Hepatocyte (in vitro differentiated cells): Measurements from ENCODE around the gene HID1. TPM values are rescaled to one million over a fixed set of nuclear protein-coding genes. Genes with fewer than 3 reads are reported as not detected.

Source experiments
- DNase-seq: peaks from one replicate; pipeline ENCODE4 v3.0.0-alpha.2; 2016; ENCODE audit warnings: low spot score
- H2AFZ ChIP-seq: fragments of 200-600 bp; sonication (generic); 2 replicates; pipeline ENCODE4 v1.6.0; 2016; ENCODE audit warnings: antibody characterized with exemption, mild to moderate bottlenecking
- H3K27ac ChIP-seq: fragments of 200-600 bp; sonication (generic); 2 replicates; pipeline ENCODE4 v1.5.1; 2016; ENCODE audit warnings: mild to moderate bottlenecking
- H3K27me3 ChIP-seq: fragments of 200-600 bp; sonication (generic); 2 replicates; pipeline ENCODE4 v1.6.1; 2016
- H3K36me3 ChIP-seq: fragments of 200-600 bp; sonication (generic); replicated peaks from 2 replicates; pipeline ENCODE4 v1.5.1; 2016; ENCODE audit warnings: low read depth; ENCODE audit not compliant: insufficient read depth
- H3K4me1 ChIP-seq: fragments of 200-600 bp; sonication (generic); 2 replicates; pipeline ENCODE4 v1.5.1; 2016; ENCODE audit warnings: mild to moderate bottlenecking, moderate library complexity; ENCODE audit not compliant: insufficient read depth
- H3K4me2 ChIP-seq: fragments of 200-600 bp; sonication (generic); 2 replicates; pipeline ENCODE4 v1.6.0; 2016
- H3K4me3 ChIP-seq: fragments of 200-600 bp; sonication (generic); 2 replicates; pipeline ENCODE4 v1.5.1; 2016; ENCODE audit warnings: mild to moderate bottlenecking
- H3K79me2 ChIP-seq: fragments of 200-600 bp; sonication (generic); 2 replicates; pipeline ENCODE4 v1.6.0; 2017; ENCODE audit warnings: mild to moderate bottlenecking
- H3K9me2 ChIP-seq: fragments of 200-600 bp; sonication (generic); replicated peaks from 2 replicates; pipeline ENCODE4 v1.6.0; 2017; ENCODE audit warnings: mild to moderate bottlenecking; ENCODE audit not compliant: insufficient read depth
- H3K9me3 ChIP-seq: fragments of 200-600 bp; sonication (generic); 2 replicates; pipeline ENCODE4 v1.5.1; 2016; ENCODE audit warnings: low read depth, mild to moderate bottlenecking
- H4K20me1 ChIP-seq: fragments of 200-600 bp; sonication (generic); 2 replicates; pipeline ENCODE4 v1.6.0; 2016; ENCODE audit warnings: mild to moderate bottlenecking; ENCODE audit not compliant: insufficient read depth, poor library complexity, severe bottlenecking
- EZH2 ChIP-seq: fragments of 200-600 bp; sonication (generic); IDR thresholded peaks from 2 replicates; pipeline ENCODE4 v1.6.1; 2016; ENCODE audit warnings: antibody characterized with exemption, mild to moderate bottlenecking, borderline replicate concordance
- EZH2phosphoT487 ChIP-seq: fragments of 200-600 bp; sonication (generic); IDR thresholded peaks from one replicate; pipeline ENCODE4 v1.6.1; 2018; ENCODE audit warnings: antibody characterized with exemption, mild to moderate bottlenecking, low read depth, moderate library complexity; ENCODE audit not compliant: unreplicated experiment, severe bottlenecking
- WGBS: methylation state at CpG from one replicate; pipeline ENCODE4 v1.1.6; 2016; ENCODE audit warnings: low lambda C conversion rate; ENCODE audit errors: missing lambda C conversion rate; 5-methylcytosine and 5-hydroxymethylcytosine counted together
- polyA plus RNA-seq: library from polyadenylated mRNA; unstranded; fragments of >200 nt; fragmentation: Nextera tagmentation; extraction: Ambion mirVana; gene quantifications from 2 replicates; pipeline ENCODE4 v1.2.1, GENCODE V29; 2016
- total RNA-seq: library from RNA; depleted of rRNA; stranded (reverse); fragments of >200 nt; gene quantifications from 2 replicates; pipeline ENCODE4 v1.2.3, GENCODE V29; 2014
- TF ChIP-seq, protein P1 (sequence below): fragments of 200-600 bp; sonication (generic); IDR thresholded peaks from 2 replicates; pipeline ENCODE4 v1.5.1; 2016; ENCODE audit warnings: antibody characterized with exemption, mild to moderate bottlenecking; ENCODE audit not compliant: poor library complexity

Gene HID1
- total and polyA plus RNA-seq, 2 experiments from 2014 or later: 15.3 to 43.4 TPM

DNA sequence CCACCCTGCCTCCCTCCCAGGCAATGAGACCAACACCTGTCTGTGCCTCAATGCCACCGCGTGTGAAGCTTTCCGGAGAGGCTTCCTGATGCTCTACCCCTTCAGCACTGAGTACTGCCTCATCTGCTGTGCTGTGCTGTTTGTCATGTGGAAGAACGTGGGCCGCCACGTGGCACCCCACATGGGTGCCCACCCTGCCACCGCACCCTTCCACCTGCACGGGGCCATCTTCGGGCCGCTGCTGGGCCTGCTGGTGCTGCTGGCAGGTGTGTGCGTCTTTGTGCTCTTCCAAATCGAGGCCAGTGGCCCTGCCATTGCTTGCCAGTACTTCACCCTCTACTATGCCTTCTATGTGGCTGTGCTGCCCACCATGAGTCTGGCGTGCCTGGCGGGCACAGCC lies 25.9 kb downstream of the HID1 start:
- Histone ChIP-seq H3K9me3 (no peaks in the 10 kb centered on the region), H2AFZ (no peak overlapping the region), H3K4me1 (peaks cover 4% of the 10 kb centered on the region), H3K9me2 (no peaks in the 10 kb centered on the region), H3K27me3 (no peaks in the 10 kb centered on the region), H4K20me1 (no peaks in the 10 kb centered on the region), H3K4me2 (no peak overlapping the region), H3K27ac (no peak overlapping the region), H3K4me3 (no peak overlapping the region), H3K79me2 (no peaks in the 10 kb centered on the region), H3K36me3 (no peaks in the 10 kb centered on the region)
- 89% methylated on average over 14 of the region's 14 CpGs for WGBS
- no peak for DNase-seq
- TF ChIP-seq, protein P1, sequence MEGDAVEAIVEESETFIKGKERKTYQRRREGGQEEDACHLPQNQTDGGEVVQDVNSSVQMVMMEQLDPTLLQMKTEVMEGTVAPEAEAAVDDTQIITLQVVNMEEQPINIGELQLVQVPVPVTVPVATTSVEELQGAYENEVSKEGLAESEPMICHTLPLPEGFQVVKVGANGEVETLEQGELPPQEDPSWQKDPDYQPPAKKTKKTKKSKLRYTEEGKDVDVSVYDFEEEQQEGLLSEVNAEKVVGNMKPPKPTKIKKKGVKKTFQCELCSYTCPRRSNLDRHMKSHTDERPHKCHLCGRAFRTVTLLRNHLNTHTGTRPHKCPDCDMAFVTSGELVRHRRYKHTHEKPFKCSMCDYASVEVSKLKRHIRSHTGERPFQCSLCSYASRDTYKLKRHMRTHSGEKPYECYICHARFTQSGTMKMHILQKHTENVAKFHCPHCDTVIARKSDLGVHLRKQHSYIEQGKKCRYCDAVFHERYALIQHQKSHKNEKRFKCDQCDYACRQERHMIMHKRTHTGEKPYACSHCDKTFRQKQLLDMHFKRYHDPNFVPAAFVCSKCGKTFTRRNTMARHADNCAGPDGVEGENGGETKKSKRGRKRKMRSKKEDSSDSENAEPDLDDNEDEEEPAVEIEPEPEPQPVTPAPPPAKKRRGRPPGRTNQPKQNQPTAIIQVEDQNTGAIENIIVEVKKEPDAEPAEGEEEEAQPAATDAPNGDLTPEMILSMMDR: no peak
- no peak for TF ChIP-seq EZH2phosphoT487
- no peak for TF ChIP-seq EZH2

DNA sequence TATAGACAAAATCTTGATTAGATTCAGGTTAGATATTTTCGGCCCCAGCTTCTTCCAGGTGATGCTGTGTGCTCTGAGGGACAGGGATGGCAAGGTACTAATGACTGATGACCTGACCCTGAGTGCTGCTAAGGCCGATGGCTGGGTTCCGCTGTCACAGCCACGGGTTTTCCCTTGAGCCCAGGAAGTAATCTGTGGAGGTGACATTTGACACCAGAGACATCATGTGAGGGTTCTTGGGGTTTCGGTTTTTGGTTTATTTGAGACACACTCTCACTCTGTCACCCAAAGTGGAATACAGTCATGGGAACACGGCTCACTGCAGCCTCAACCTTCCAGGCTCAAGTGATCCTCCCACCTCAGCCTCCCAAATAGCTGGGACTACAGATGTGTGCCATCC lies 27.0 kb downstream of the HID1 start:
- Histone ChIP-seq H3K4me2 (no peak overlapping the region), H3K4me1 (peaks cover 3% of the 10 kb centered on the region), H3K27ac (no peak overlapping the region), H3K79me2 (no peaks in the 10 kb centered on the region), H3K4me3 (no peak overlapping the region), H3K27me3 (peaks cover 7% of the 10 kb centered on the region), H4K20me1 (no peaks in the 10 kb centered on the region), H3K9me3 (no peaks in the 10 kb centered on the region), H3K9me2 (no peaks in the 10 kb centered on the region), H3K36me3 (no peaks in the 10 kb centered on the region), H2AFZ (no peak overlapping the region)
- TF ChIP-seq EZH2phosphoT487 (no peak), EZH2 (no peak)
- TF ChIP-seq, protein P1: no peak
- DNase-seq: no peak
- WGBS: 77% methylated on average over 6 of the region's 6 CpGs

DNA sequence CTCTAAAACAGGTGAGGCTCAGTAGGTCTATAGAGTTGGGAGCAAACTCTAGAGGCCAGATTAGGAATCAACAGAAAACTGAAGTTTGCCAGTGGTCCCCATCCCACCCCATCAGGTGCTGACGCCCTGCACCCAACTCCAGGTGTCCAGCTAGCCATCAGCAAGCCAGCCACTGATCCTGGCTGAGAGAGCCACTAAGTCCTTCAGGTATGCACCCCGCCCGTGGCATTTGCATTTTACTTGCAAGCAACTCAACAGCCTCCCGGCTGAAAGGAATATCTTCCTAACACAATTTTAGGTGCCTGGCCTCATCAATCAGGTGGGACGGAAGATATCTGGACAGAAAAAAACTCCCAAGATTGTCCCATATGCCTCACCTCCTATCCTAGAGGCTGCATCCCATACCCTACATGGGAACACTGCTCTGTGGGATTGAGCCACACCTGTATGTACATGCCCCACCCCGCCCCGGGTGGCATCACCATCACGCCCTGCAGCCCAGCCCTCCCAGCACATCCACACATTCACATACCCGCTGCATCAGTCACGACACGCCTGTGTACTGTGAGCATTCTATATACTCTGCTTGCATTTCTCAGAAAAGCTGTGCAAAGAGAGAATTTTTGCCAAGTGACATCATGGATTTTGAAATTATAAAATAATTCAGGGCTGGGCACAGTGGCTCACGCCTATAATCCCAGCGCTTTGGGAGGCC lies 28.6 kb downstream of the HID1 start:
- no peaks in the 10 kb centered on the region for H4K20me1 ChIP-seq
- H3K79me2 ChIP-seq: no peaks in the 10 kb centered on the region
- no peaks in the 10 kb centered on the region for H3K9me2 ChIP-seq
- H3K36me3 ChIP-seq: no peaks in the 10 kb centered on the region
- H3K9me3 ChIP-seq: no peaks in the 10 kb centered on the region
- WGBS: 72% methylated on average over 13 of the region's 13 CpGs
- no peak for TF ChIP-seq EZH2phosphoT487
- TF ChIP-seq, protein P1: no peak
- no peak for TF ChIP-seq EZH2
- no peak overlapping the region for H2AFZ ChIP-seq
- H3K27ac ChIP-seq: no peak overlapping the region
- no peak for DNase-seq
- H3K4me2 ChIP-seq: no peak overlapping the region
- peaks cover 11% of the 10 kb centered on the region for H3K27me3 ChIP-seq
- no peaks in the 10 kb centered on the region for H3K4me1 ChIP-seq
- no peak overlapping the region for H3K4me3 ChIP-seq
